IMR-90 (cell line): ENCODE measurements around the gene KCNMB2. TPM values are rescaled to one million over a fixed set of nuclear protein-coding genes. Genes with fewer than 3 reads are reported as not detected.

Experiments
- ATAC-seq: fragments of 200-7000 bp; cut with Tn5 transposase; 2 replicates; pipeline ENCODE4 v1.9.1; 2020; ENCODE audit warnings: low read depth, mild to moderate bottlenecking, moderate library complexity
- BruUV-seq: library from RNA; stranded (reverse); fragments of 400-500 nt; replicated peaks from 2 replicates; lab custom pipeline; 2021; lab: Mats Ljungman, UMichigan
- CTCF ChIA-PET: fragments of 300-600 bp; formaldehyde crosslinking; extraction: SDS; loops from one replicate; lab custom pipeline; 2021; ENCODE audit warnings: antibody characterized with exemption; lab: Yijun Ruan, JAX
- POLR2A ChIA-PET: fragments of 300-600 bp; sonication (Branson Sonifier 250); formaldehyde crosslinking; loops from one replicate; lab custom pipeline; 2022; ENCODE audit warnings: antibody characterized with exemption; ENCODE audit not compliant: unreplicated experiment; lab: Charles Lee
- DNase-seq: peaks from one replicate; pipeline ENCODE4 v3.0.0; 2013
- H2AFZ ChIP-seq: replicated peaks from 2 replicates; pipeline ENCODE3; 2013; ENCODE audit warnings: low read length, mild to moderate bottlenecking; ENCODE audit not compliant: poor library complexity
- H2AK5ac ChIP-seq: 2 replicates; pipeline ENCODE4 v1.6.1; 2013; ENCODE audit warnings: low read depth, low read length, inconsistent platforms
- H2AK9ac ChIP-seq: replicated peaks from 2 replicates; pipeline ENCODE3; 2013; ENCODE audit warnings: mild to moderate bottlenecking, low read depth, low read length, moderate library complexity; ENCODE audit not compliant: poor library complexity
- H2BK120ac ChIP-seq: 2 replicates; pipeline ENCODE4 v1.6.1; 2013; ENCODE audit warnings: low read depth, low read length, inconsistent platforms
- H2BK15ac ChIP-seq: 3 replicates; pipeline ENCODE4 v1.6.1; 2013; ENCODE audit warnings: low read depth, low read length, inconsistent platforms
- H2BK20ac ChIP-seq: 2 replicates; pipeline ENCODE4 v1.6.1; 2013; ENCODE audit warnings: low read depth, mild to moderate bottlenecking, inconsistent platforms, low read length, moderate library complexity
- H2BK5ac ChIP-seq: 2 replicates; pipeline ENCODE4 v1.6.1; 2013; ENCODE audit warnings: mild to moderate bottlenecking, low read depth, low read length, inconsistent platforms; ENCODE audit not compliant: poor library complexity, severe bottlenecking
- H3K14ac ChIP-seq: replicated peaks from 2 replicates; pipeline ENCODE4 v1.6.1; 2013; ENCODE audit warnings: low read depth, low read length, inconsistent platforms
- H3K18ac ChIP-seq: 2 replicates; pipeline ENCODE4 v1.6.1; 2013; ENCODE audit warnings: low read depth, low read length, control low read depth
- H3K23ac ChIP-seq: 2 replicates; pipeline ENCODE4 v1.6.1; 2013; ENCODE audit warnings: low read depth, low read length, inconsistent platforms
- H3K27ac ChIP-seq: 2 replicates; pipeline ENCODE4 v1.5.1; 2013; ENCODE audit warnings: mild to moderate bottlenecking, control low read depth, low read length; ENCODE audit not compliant: insufficient read depth
- H3K27me3 ChIP-seq: 2 replicates; pipeline ENCODE4 v1.6.1; 2013; ENCODE audit warnings: low read length; ENCODE audit not compliant: control insufficient read depth, insufficient read depth
- H3K36me3 ChIP-seq: 2 replicates; pipeline ENCODE4 v1.6.1; 2013; ENCODE audit warnings: low read length, mixed read lengths; ENCODE audit not compliant: control insufficient read depth, insufficient read depth
- H3K4ac ChIP-seq: 2 replicates; pipeline ENCODE4 v1.6.1; 2013; ENCODE audit warnings: low read depth, low read length, inconsistent platforms
- H3K4me1 ChIP-seq: 2 replicates; pipeline ENCODE4 v1.6.1; 2013; ENCODE audit warnings: low read length, mixed read lengths; ENCODE audit not compliant: control insufficient read depth, insufficient read depth
- H3K4me2 ChIP-seq: 2 replicates; pipeline ENCODE4 v1.6.1; 2013; ENCODE audit warnings: low read depth, mild to moderate bottlenecking, control low read depth, low read length, moderate library complexity
- H3K4me3 ChIP-seq: 2 replicates; pipeline ENCODE4 v1.5.1; 2013; ENCODE audit warnings: low read depth, mild to moderate bottlenecking, control low read depth, low read length, moderate library complexity; ENCODE audit not compliant: insufficient read depth
- H3K56ac ChIP-seq: 2 replicates; pipeline ENCODE4 v1.6.1; 2013; ENCODE audit warnings: low read length, inconsistent platforms; ENCODE audit not compliant: insufficient read depth; ENCODE audit errors: extremely low read depth
- H3K79me1 ChIP-seq, 2 experiments: 2 replicates each; pipeline ENCODE4 v1.6.1; 2013; ENCODE audit warnings: low read length in 2 of 2, inconsistent platforms in 1 of 2, low read depth in 1 of 2
- H3K9ac ChIP-seq: 2 replicates; pipeline ENCODE4 v1.6.1; 2013; ENCODE audit warnings: low read depth, low read length, control low read depth
- H3K9me1 ChIP-seq: 2 replicates; pipeline ENCODE4 v1.6.1; 2013; ENCODE audit warnings: low read length, inconsistent platforms; ENCODE audit not compliant: insufficient read depth
- H3K9me3 ChIP-seq: 2 replicates; pipeline ENCODE4 v1.6.1; 2013; ENCODE audit warnings: low read length; ENCODE audit not compliant: control insufficient read depth, insufficient read depth
- H4K20me1 ChIP-seq: 2 replicates; pipeline ENCODE4 v1.6.1; 2013; ENCODE audit warnings: low read length, inconsistent platforms; ENCODE audit not compliant: insufficient read depth
- H4K5ac ChIP-seq: 2 replicates; pipeline ENCODE4 v1.6.1; 2013; ENCODE audit warnings: mild to moderate bottlenecking, low read depth, low read length, control low read depth
- H4K8ac ChIP-seq, 2 experiments: 2 replicates each; pipeline ENCODE4 v1.6.1; 2013; ENCODE audit warnings: low read depth in 2 of 2, low read length in 2 of 2, control low read depth in 1 of 2, inconsistent platforms in 1 of 2
- H4K91ac ChIP-seq: 2 replicates; pipeline ENCODE4 v1.6.1; 2013; ENCODE audit warnings: low read depth, low read length, inconsistent platforms; ENCODE audit not compliant: insufficient read depth
- USF2 ChIP-seq: fragments of 150-350 bp; IDR thresholded peaks from 2 replicates; pipeline ENCODE4 v1.6.1; 2017; ENCODE audit warnings: mild to moderate bottlenecking, antibody characterized with exemption, low read length, low read depth
- WGBS, 2 experiments: methylation state at CpG; one replicate each; pipeline versions ENCODE4 v1.1.5 to v1.1.7; 2013; ENCODE audit warnings: missing lambda C conversion rate in 2 of 2; ENCODE audit not compliant: insufficient read length in 1 of 2; ENCODE audit errors: extremely low coverage in 2 of 2; 5-methylcytosine and 5-hydroxymethylcytosine counted together
- dilution Hi-C: fragments of 300-500 bp; cut with HindIII; formaldehyde crosslinking; loops from one replicate; pipeline ENCODE4 v1.14.3; 2018; ENCODE audit warnings: low sequenced_read_pairs; ENCODE audit not compliant: unreplicated experiment
- in situ Hi-C: fragments of 300-500 bp; cut with MboI; formaldehyde crosslinking; loops from 3 replicates; pipeline ENCODE4 v1.14.3; 2019; ENCODE audit warnings: low sequenced_read_pairs, inconsistent platforms, mixed read lengths
- intact Hi-C: fragments of 100-400 bp; cut with micrococcal nuclease; formaldehyde crosslinking; loops from 2 replicates; pipeline ENCODE4 v1.10.0; 2022
- polyA plus RNA-seq, 3 experiments: library from polyadenylated mRNA; depleted of rRNA; stranded (reverse); fragments of >200 nt; gene quantifications; 2 replicates each; pipeline ENCODE4 v1.2.3, GENCODE V29; 2012; ENCODE audit warnings: low replicate concordance in 1 of 3
- total RNA-seq: library from RNA; depleted of rRNA; stranded (reverse); fragments of >200 nt; gene quantifications from 2 replicates; pipeline ENCODE4 v1.2.3, GENCODE V29; 2012

Gene KCNMB2
- total and polyA plus RNA-seq, 2 of the 4 experiments (the other 2 are of a cell fraction) = not detected

GRCh38 chr3:178845420-178846118 is 309.3 kb downstream of the KCNMB2 start:
- Histone ChIP-seq H2BK15ac (no peak overlapping the region), H3K4me3 (no peak overlapping the region), H4K20me1 (no peaks in the 10 kb centered on the region), H2AK9ac (no peak overlapping the region), H3K9me3 (no peaks in the 10 kb centered on the region), H3K4me2 (no peak overlapping the region), H2AK5ac (no peak overlapping the region), H3K9ac (no peak overlapping the region), H4K91ac (no peak overlapping the region), H3K4ac (no peak overlapping the region), H3K36me3 (no peaks in the 10 kb centered on the region), H3K4me1 (no peaks in the 10 kb centered on the region), H4K8ac (no peak overlapping the region), H2BK120ac (no peak overlapping the region), H2BK20ac (no peak overlapping the region), H3K56ac (no peak overlapping the region), H3K79me1 (no peaks in the 10 kb centered on the region), H3K9me1 (no peaks in the 10 kb centered on the region), H3K27ac (no peak overlapping the region), H2AFZ (no peak overlapping the region), H3K18ac (no peak overlapping the region), H3K27me3 (no peaks in the 10 kb centered on the region), H4K5ac (no peak overlapping the region), H3K23ac (no peak overlapping the region), H2BK5ac (no peak overlapping the region), H3K14ac (no peak overlapping the region)
- ATAC-seq (no peak), DNase-seq (no peak)
- in situ Hi-C loops (no loop called here), intact Hi-C loops (no loop called here), dilution Hi-C loops (no loop called here)
- BruUV-seq = no TSS peak
- ChIA-PET CTCF (interaction anchor here (0.6 kb wide), 1 partner anchor 428 kb away, joined by 8 read pairs; no protein-coding TSS in a partner anchor), POLR2A (no interaction called here)
- WGBS, 2 experiments = no CpG with 5 or more reads among the region's 3 CpGs
- no peak for TF ChIP-seq USF2
